SK-N-SH (cell line): ENCODE measurements around the gene IGF2BP2. TPM values are rescaled to one million over a fixed set of nuclear protein-coding genes. Genes with fewer than 3 reads are reported as not detected.

ENCODE experiments used
- CTCF ChIA-PET: fragments of 300-600, 350-600 bp; formaldehyde crosslinking; extraction: SDS; loops from one replicate; lab custom pipeline; 2021; lab: Yijun Ruan, JAX
- POLR2A ChIA-PET: fragments of 350-600 bp; sonication (Branson Sonifier 250); formaldehyde crosslinking; extraction: SDS; loops from one replicate; lab custom pipeline; 2020; ENCODE audit warnings: antibody characterized with exemption, inconsistent platforms; lab: Yijun Ruan, JAX
- DNase-seq: peaks from one replicate; pipeline ENCODE4 v3.0.0; 2012
- H2AFZ ChIP-seq: fragments of 200-600 bp; sonication (generic); 2 replicates; pipeline ENCODE4 v1.8.1; 2016; ENCODE audit warnings: antibody characterized with exemption, mild to moderate bottlenecking, low read depth
- H3F3A ChIP-seq: fragments of 200-600 bp; sonication (generic); replicated peaks from 2 replicates; pipeline ENCODE3; 2016; ENCODE audit warnings: antibody characterized with exemption, mild to moderate bottlenecking; ENCODE audit not compliant: insufficient read depth
- H3K27ac ChIP-seq, 2 experiments: fragments of 200-500 bp in 1 of 2; fragments of 200-600 bp in 1 of 2; sonication (Bioruptor generic) in 1 of 2; sonication (generic), shearing (Covaris generic) in 1 of 2; 2 replicates each; pipeline versions ENCODE4 v1.5.1 to v1.6.1; 2014 to 2016; ENCODE audit warnings: low read depth in 2 of 2, inconsistent platforms in 1 of 2, low read length in 1 of 2, mild to moderate bottlenecking in 1 of 2, mixed read lengths in 1 of 2
- H3K27me3 ChIP-seq: fragments of 200-600 bp; sonication (generic), shearing (Covaris generic); 2 replicates; pipeline ENCODE4 v1.6.1; 2016; ENCODE audit warnings: mixed run types; ENCODE audit not compliant: insufficient read depth
- H3K36me3 ChIP-seq, 2 experiments: fragments of 200-500 bp in 1 of 2; fragments of 200-600 bp in 1 of 2; sonication (Bioruptor generic) in 1 of 2; sonication (generic) in 1 of 2; replicated peaks in 1 of 2; 2 replicates each; pipeline versions ENCODE3 to v1.5.1; 2014 to 2016; ENCODE audit warnings: low read length in 1 of 2, mild to moderate bottlenecking in 1 of 2; ENCODE audit not compliant: insufficient read depth in 2 of 2, control insufficient read depth in 1 of 2
- H3K4me1 ChIP-seq, 2 experiments: fragments of 200-500 bp in 1 of 2; fragments of 200-600 bp in 1 of 2; sonication (Bioruptor generic) in 1 of 2; sonication (generic), shearing (Covaris generic) in 1 of 2; 2 replicates each; pipeline versions ENCODE4 v1.5.1 to v1.6.1; 2014 to 2016; ENCODE audit warnings: low read depth in 1 of 2, low read length in 1 of 2, mixed run types in 1 of 2; ENCODE audit not compliant: insufficient read depth in 2 of 2, control insufficient read depth in 1 of 2
- H3K4me2 ChIP-seq: fragments of 200-600 bp; sonication (generic), shearing (Covaris generic); 2 replicates; pipeline ENCODE4 v1.6.1; 2017; ENCODE audit warnings: mixed run types
- H3K4me3 ChIP-seq, 2 experiments: fragments of 200-500 bp in 1 of 2; fragments of 200-600 bp in 1 of 2; sonication (Bioruptor generic) in 1 of 2; sonication (generic), shearing (Covaris generic) in 1 of 2; 2 replicates each; pipeline versions ENCODE4 v1.5.1 to v1.8.1; 2014 to 2016; ENCODE audit warnings: low read depth in 2 of 2, inconsistent platforms in 1 of 2, low read length in 1 of 2, mild to moderate bottlenecking in 1 of 2, mixed read lengths in 1 of 2, moderate library complexity in 1 of 2
- H3K79me2 ChIP-seq: fragments of 200-600 bp; sonication (generic); 2 replicates; pipeline ENCODE4 v1.8.1; 2017; ENCODE audit warnings: mild to moderate bottlenecking; ENCODE audit not compliant: insufficient read depth
- H3K9ac ChIP-seq: fragments of 200-600 bp; sonication (generic); 2 replicates; pipeline ENCODE4 v1.6.1; 2017; ENCODE audit warnings: mixed run types
- H3K9me2 ChIP-seq: fragments of 200-600 bp; sonication (generic); 2 replicates; pipeline ENCODE4 v1.6.1; 2017; ENCODE audit warnings: mixed run types
- H3K9me3 ChIP-seq: fragments of 200-600 bp; sonication (generic); 2 replicates; pipeline ENCODE4 v1.6.1; 2017; ENCODE audit warnings: mixed run types, mild to moderate bottlenecking, moderate library complexity
- H4K20me1 ChIP-seq: fragments of 200-600 bp; sonication (generic); 2 replicates; pipeline ENCODE4 v1.6.1; 2017; ENCODE audit warnings: mild to moderate bottlenecking, mixed run types; ENCODE audit not compliant: insufficient read depth
- EP300 ChIP-seq, 2 experiments: IDR thresholded peaks; 2 replicates each; pipeline versions ENCODE4 v1.4.0 to v1.6.1; 2012; ENCODE audit warnings: borderline replicate concordance in 1 of 2, low read depth in 1 of 2, low read length in 1 of 2
- FOXM1 ChIP-seq: IDR thresholded peaks from 2 replicates; pipeline ENCODE4 v1.4.0; 2012; ENCODE audit warnings: low read depth, mild to moderate bottlenecking
- MXI1 ChIP-seq: IDR thresholded peaks from 2 replicates; pipeline ENCODE4 v1.6.1; 2012; ENCODE audit warnings: mild to moderate bottlenecking, low read depth, low read length, improper control_type of control experiment
- POLR2AphosphoS5 ChIP-seq: IDR thresholded peaks from 2 replicates; pipeline ENCODE4 v1.6.1; 2012; ENCODE audit warnings: low read depth, low read length
- RCOR1 ChIP-seq: fragments of 150-350 bp; IDR thresholded peaks from 2 replicates; pipeline ENCODE4 v1.6.1; 2017; ENCODE audit warnings: antibody characterized with exemption, low read length
- RFX5 ChIP-seq: IDR thresholded peaks from 2 replicates; pipeline ENCODE4 v1.6.1; 2012; ENCODE audit warnings: mild to moderate bottlenecking, improper control_type of control experiment, low read length
- SMC3 ChIP-seq: IDR thresholded peaks from 2 replicates; pipeline ENCODE4 v1.6.1; 2012; ENCODE audit warnings: low read depth, low read length, improper control_type of control experiment
- TAF1 ChIP-seq: IDR thresholded peaks from 2 replicates; pipeline ENCODE4 v1.6.1; 2012; ENCODE audit warnings: low read depth, mild to moderate bottlenecking, low read length, moderate library complexity, borderline replicate concordance
- USF1 ChIP-seq: IDR thresholded peaks from 2 replicates; pipeline ENCODE4 v1.4.0; 2012; ENCODE audit warnings: low read depth, borderline replicate concordance
- YY1 ChIP-seq: IDR thresholded peaks from 2 replicates; pipeline ENCODE4 v1.4.0; 2012; ENCODE audit warnings: low read depth, mild to moderate bottlenecking
- WGBS: methylation state at CpG from one replicate; pipeline ENCODE4 v1.1.6; 2017; ENCODE audit warnings: low lambda C conversion rate; 5-methylcytosine and 5-hydroxymethylcytosine counted together
- polyA plus RNA-seq, 3 experiments: library from polyadenylated mRNA; depleted of rRNA; stranded (reverse); fragments of >200 nt; gene quantifications; 2 replicates each; pipeline ENCODE4 v1.2.3, GENCODE V29; 2012
- TF ChIP-seq, protein P1 (sequence below): IDR thresholded peaks from 2 replicates; pipeline ENCODE4 v1.4.0; 2012; ENCODE audit warnings: low read depth, borderline replicate concordance

Gene IGF2BP2
- polyA plus RNA-seq, 1 of the 3 experiments (the other 2 are of a cell fraction): 5.4 TPM

DNA sequence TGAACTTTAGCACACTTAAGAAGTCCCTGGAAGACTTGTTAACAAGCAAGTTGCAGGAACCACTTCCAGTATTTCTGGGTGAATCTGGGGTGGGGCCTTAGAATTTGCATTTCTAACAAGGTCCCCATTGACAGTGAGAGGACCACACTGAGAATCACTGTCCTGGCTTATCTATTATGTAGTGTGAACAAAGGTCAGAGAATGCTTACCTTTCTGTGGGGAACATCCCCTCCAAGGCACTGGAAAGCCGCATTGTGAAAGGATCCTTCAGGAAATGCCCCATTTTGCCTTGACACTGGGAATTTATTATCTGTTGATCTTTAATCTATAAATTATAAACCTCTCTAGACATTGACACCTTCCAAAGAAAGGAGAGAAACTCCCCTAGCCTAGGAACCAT, 74.8 kb downstream of the IGF2BP2 start:
- Histone ChIP-seq H3K27ac (no peak overlapping the region), H3K9me2 (no peaks in the 10 kb centered on the region), H3K4me2 (no peak overlapping the region), H3K9ac (no peak overlapping the region), H3K4me3 (no peak overlapping the region), H2AFZ (no peak overlapping the region), H3K4me1 (peaks cover 0 to 22% of the 10 kb centered on the region in 2 experiments; a peak in 2 of 4 replicates), H3F3A (peaks cover 21% of the 10 kb centered on the region), H3K79me2 (peaks cover 93% of the 10 kb centered on the region), H4K20me1 (peaks cover 19% of the 10 kb centered on the region), H3K27me3 (no peaks in the 10 kb centered on the region), H3K36me3 (peaks cover 0 to 7% of the 10 kb centered on the region in 2 experiments), H3K9me3 (no peaks in the 10 kb centered on the region)
- 75% methylated on average over 1 of the region's 1 CpG for WGBS
- DNase-seq: no peak
- TF ChIP-seq RFX5: no peak
- TF ChIP-seq, protein P1, sequence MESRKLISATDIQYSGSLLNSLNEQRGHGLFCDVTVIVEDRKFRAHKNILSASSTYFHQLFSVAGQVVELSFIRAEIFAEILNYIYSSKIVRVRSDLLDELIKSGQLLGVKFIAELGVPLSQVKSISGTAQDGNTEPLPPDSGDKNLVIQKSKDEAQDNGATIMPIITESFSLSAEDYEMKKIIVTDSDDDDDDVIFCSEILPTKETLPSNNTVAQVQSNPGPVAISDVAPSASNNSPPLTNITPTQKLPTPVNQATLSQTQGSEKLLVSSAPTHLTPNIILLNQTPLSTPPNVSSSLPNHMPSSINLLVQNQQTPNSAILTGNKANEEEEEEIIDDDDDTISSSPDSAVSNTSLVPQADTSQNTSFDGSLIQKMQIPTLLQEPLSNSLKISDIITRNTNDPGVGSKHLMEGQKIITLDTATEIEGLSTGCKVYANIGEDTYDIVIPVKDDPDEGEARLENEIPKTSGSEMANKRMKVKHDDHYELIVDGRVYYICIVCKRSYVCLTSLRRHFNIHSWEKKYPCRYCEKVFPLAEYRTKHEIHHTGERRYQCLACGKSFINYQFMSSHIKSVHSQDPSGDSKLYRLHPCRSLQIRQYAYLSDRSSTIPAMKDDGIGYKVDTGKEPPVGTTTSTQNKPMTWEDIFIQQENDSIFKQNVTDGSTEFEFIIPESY: no peak
- POLR2A ChIA-PET: no interaction called here
- CTCF ChIA-PET: interaction anchor here (1.0 to 1.9 kb wide), 3 partner anchors 15 to 19 kb away, joined by 3 to 8 read pairs (median 4); no protein-coding TSS in a partner anchor

DNA sequence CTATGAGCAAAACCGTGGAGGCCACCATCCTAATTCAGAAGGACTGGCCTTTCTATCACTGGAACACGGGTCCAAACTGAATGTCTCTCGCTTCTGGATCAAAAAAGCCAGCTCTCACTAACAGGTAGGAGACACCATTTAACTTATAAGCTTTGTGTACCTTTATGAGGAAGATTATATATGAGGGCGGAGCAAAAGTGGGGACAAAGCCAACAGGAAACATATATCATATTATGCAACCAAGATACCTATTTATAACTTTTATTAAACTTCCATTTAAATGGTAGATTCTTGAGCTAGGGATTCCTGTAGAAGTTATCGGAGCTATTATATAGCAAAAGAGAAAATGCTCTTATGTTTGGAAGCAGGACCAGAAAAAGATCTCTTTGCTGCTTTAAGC, 78.4 kb downstream of the IGF2BP2 start:
- Histone ChIP-seq H3K9ac (peak overlapping the region; percentile 50), H3K27me3 (no peaks in the 10 kb centered on the region), H3F3A (peaks cover 28% of the 10 kb centered on the region), H2AFZ (no peak overlapping the region), H3K9me2 (no peaks in the 10 kb centered on the region), H3K36me3 (peaks cover 0 to 4% of the 10 kb centered on the region in 2 experiments), H3K9me3 (no peaks in the 10 kb centered on the region), H3K4me1 (peaks cover 0 to 28% of the 10 kb centered on the region in 2 experiments; a peak in 2 of 4 replicates), H3K4me3 (no peak overlapping the region), H3K27ac (peak overlapping the region in 1 of 2 experiments; percentile 98; a peak in 2 of 4 replicates), H3K79me2 (peaks cover 93% of the 10 kb centered on the region)
- ChIA-PET CTCF (interaction anchor here (1.0 to 2.5 kb wide), 3 partner anchors 22 to 197 kb away, joined by 3 to 18 read pairs (median 14); no protein-coding TSS in a partner anchor), POLR2A (no interaction called here)
- no peak for DNase-seq
- TF ChIP-seq YY1 (no peak), TAF1 (no peak), EP300 (IDR thresholded peaks at IDR 0.05; ENCODE audit: borderline replicate concordance in 1 of 2, low read depth in 1 of 2, low read length in 1 of 2) (no peak), FOXM1 (no peak), MXI1 (no peak), SMC3 (no peak), POLR2AphosphoS5 (no peak), USF1 (no peak), RFX5 (no peak), RCOR1 (no peak)
- TF ChIP-seq, all 33 proteins: peak for 0
- Histone ChIP-seq H3K4me2 (peak overlapping the region; percentile 51), H4K20me1 (peaks cover 21% of the 10 kb centered on the region)
- WGBS: 55% methylated on average over 5 of the region's 5 CpGs
